Calu3 (cell line): Measurements from ENCODE around the gene SNCAIP. TPM values are rescaled to one million over a fixed set of nuclear protein-coding genes. Genes with fewer than 3 reads are reported as not detected.

Experiments used
- BruUV-seq: library from RNA; stranded (reverse); fragments of 400-500 nt; replicated peaks from 2 replicates; lab custom pipeline; 2021; lab: Mats Ljungman, UMichigan
- CTCF ChIA-PET: fragments of 300-600 bp; sonication (Branson Sonifier 250); formaldehyde crosslinking; loops from one replicate; lab custom pipeline; 2022; ENCODE audit warnings: antibody characterized with exemption; lab: Charles Lee
- DNase-seq: peaks from one replicate; pipeline ENCODE4 v3.0.0; 2022
- H3K27ac Mint-ChIP-seq: one replicate; pipeline ENCODE4 v1.8.0; 2022; ENCODE audit warnings: mixed read lengths; ENCODE audit not compliant: unreplicated experiment
- H3K27me3 Mint-ChIP-seq: one replicate; pipeline ENCODE4 v1.8.0; 2022; ENCODE audit warnings: mixed read lengths; ENCODE audit not compliant: unreplicated experiment
- H3K36me3 Mint-ChIP-seq: one replicate; pipeline ENCODE4 v1.8.0; 2022; ENCODE audit warnings: mild to moderate bottlenecking, moderate library complexity, mixed read lengths; ENCODE audit not compliant: insufficient read depth, unreplicated experiment
- H3K4me1 Mint-ChIP-seq: one replicate; pipeline ENCODE4 v1.8.0; 2022; ENCODE audit warnings: mild to moderate bottlenecking, low read depth, mixed read lengths; ENCODE audit not compliant: unreplicated experiment
- H3K4me3 Mint-ChIP-seq: one replicate; pipeline ENCODE4 v1.8.0; 2022; ENCODE audit warnings: mild to moderate bottlenecking, low read depth, moderate library complexity, mixed read lengths; ENCODE audit not compliant: unreplicated experiment
- H3K9me3 Mint-ChIP-seq: one replicate; pipeline ENCODE4 v1.8.0; 2022; ENCODE audit warnings: low read depth, mixed read lengths; ENCODE audit not compliant: unreplicated experiment
- CTCF ChIP-seq: fragments of 200-600 bp; IDR thresholded peaks from one replicate; pipeline ENCODE4 v1.8.0; 2022; ENCODE audit warnings: antibody characterized with exemption; ENCODE audit not compliant: unreplicated experiment
- intact Hi-C: fragments of 100-400 bp; cut with micrococcal nuclease; formaldehyde crosslinking; loops from one replicate; pipeline ENCODE4 v1.10.0; 2022; ENCODE audit not compliant: unreplicated experiment
- total RNA-seq: library from RNA; stranded (reverse); gene quantifications from 2 replicates; pipeline ENCODE4 v1.2.3, GENCODE V29; 2022

SNCAIP gene
- total RNA-seq, 1 experiment from 2014 or later, result not detected

- no TSS peak for BruUV-seq
- no peaks in the 10 kb centered on the region for H3K36me3 Mint-ChIP-seq
- no peak overlapping the region for H3K27ac Mint-ChIP-seq
These were observed 161.3 kb downstream of the SNCAIP start for GRCh38 chr5:122473138-122473843.

GRCh38 chr5:122473941-122474340, 161.9 kb downstream of the SNCAIP start:
- CTCF ChIA-PET, result no interaction called here
- no peak overlapping the region for H3K27ac Mint-ChIP-seq
- no peak for DNase-seq
- H3K27me3 Mint-ChIP-seq, result no peaks in the 10 kb centered on the region
- H3K4me3 Mint-ChIP-seq, result no peak overlapping the region
- intact Hi-C loops, result no loop called here
- peaks cover 11% of the 10 kb centered on the region for H3K4me1 Mint-ChIP-seq
- no peak for TF ChIP-seq CTCF
- no TSS peak for BruUV-seq
- H3K36me3 Mint-ChIP-seq, result no peaks in the 10 kb centered on the region
- H3K9me3 Mint-ChIP-seq, result no peaks in the 10 kb centered on the region

More at GRCh38 chr5:122473138-122473843, 161.3 kb downstream of the SNCAIP start:
- DNase-seq, result no peak
- Mint-ChIP-seq H3K27me3 (no peaks in the 10 kb centered on the region), H3K4me1 (peaks cover 4% of the 10 kb centered on the region), H3K4me3 (no peak overlapping the region), H3K9me3 (no peaks in the 10 kb centered on the region)
- intact Hi-C loops, result no loop called here
- CTCF ChIA-PET, result no interaction called here
- no peak for TF ChIP-seq CTCF

- H3K27me3 Mint-ChIP-seq, result no peaks in the 10 kb centered on the region
- CTCF ChIA-PET, result no interaction called here
- peaks cover 5% of the 10 kb centered on the region for H3K36me3 Mint-ChIP-seq
- no peaks in the 10 kb centered on the region for H3K9me3 Mint-ChIP-seq
- intact Hi-C loops, result no loop called here
- H3K4me3 Mint-ChIP-seq, result peak overlapping the region; percentile 48
- H3K4me1 Mint-ChIP-seq, result peaks cover 28% of the 10 kb centered on the region
- peak overlapping the region; percentile 85 for H3K27ac Mint-ChIP-seq
- no TSS peak for BruUV-seq
- no peak for TF ChIP-seq CTCF
- DNase-seq, result peak; percentile 54
These were observed 166.9 kb downstream of the SNCAIP start for GRCh38 chr5:122478741-122479442.

- intact Hi-C loops, result no loop called here
- peaks cover 28% of the 10 kb centered on the region for H3K4me1 Mint-ChIP-seq
- DNase-seq, result no peak
- H3K27me3 Mint-ChIP-seq, result no peaks in the 10 kb centered on the region
- H3K4me3 Mint-ChIP-seq, result no peak overlapping the region
- H3K27ac Mint-ChIP-seq, result peak overlapping the region; percentile 85
- CTCF ChIA-PET, result no interaction called here
- H3K9me3 Mint-ChIP-seq, result no peaks in the 10 kb centered on the region
- peaks cover 5% of the 10 kb centered on the region for H3K36me3 Mint-ChIP-seq
- BruUV-seq, result no TSS peak
- TF ChIP-seq CTCF, result no peak
These were observed 168.1 kb downstream of the SNCAIP start for GRCh38 chr5:122480146-122480545.
